BLaER1 (cell line): ENCODE data around the gene ZSCAN30.
"Not testable (repeated sequence)": the region's sequence is repeated elsewhere in the genome, so short reads cannot be mapped to it uniquely, and the experiment has no call there.

ENCODE experiments used
- H3K27ac ChIP-seq: shearing (Covaris generic); formaldehyde crosslinking; 2 replicates; pipeline ENCODE4 v1.8.1; 2022
- H3K27me3 ChIP-seq: shearing (Covaris generic); formaldehyde crosslinking; 2 replicates; pipeline ENCODE4 v1.8.1; 2022
- H3K36me3 ChIP-seq: shearing (Covaris generic); formaldehyde crosslinking; 2 replicates; pipeline ENCODE4 v1.8.1; 2022
- H3K4me1 ChIP-seq: shearing (Covaris generic); formaldehyde crosslinking; 2 replicates; pipeline ENCODE4 v1.8.1; 2022
- H3K4me2 ChIP-seq: shearing (Covaris generic); formaldehyde crosslinking; 2 replicates; pipeline ENCODE4 v1.8.1; 2022
- H3K4me3 ChIP-seq: shearing (Covaris generic); formaldehyde crosslinking; 2 replicates; pipeline ENCODE4 v1.8.1; 2022
- H3K9ac ChIP-seq: shearing (Covaris generic); formaldehyde crosslinking; 2 replicates; pipeline ENCODE4 v1.8.1; 2022
- H3K9me3 ChIP-seq: shearing (Covaris generic); formaldehyde crosslinking; 2 replicates; pipeline ENCODE4 v1.8.1; 2022
- H4K20me1 ChIP-seq: shearing (Covaris generic); formaldehyde crosslinking; 2 replicates; pipeline ENCODE4 v1.8.1; 2022
- Cebpa-rat ChIP-seq: shearing (Covaris generic); IDR thresholded peaks from 2 replicates; pipeline ENCODE4 v1.8.1; 2022

The ZSCAN30 gene

GRCh38 chr18:35215026-35215425, 75.0 kb downstream of the ZSCAN30 start:
- Histone ChIP-seq H3K27me3 (no peaks in the 10 kb centered on the region), H3K36me3 (no peaks in the 10 kb centered on the region), H3K9ac (no peak overlapping the region), H3K27ac (no peak overlapping the region), H3K4me2 (no peak overlapping the region), H3K4me3 (no peak overlapping the region), H3K9me3 (no peaks in the 10 kb centered on the region), H4K20me1 (no peaks in the 10 kb centered on the region), H3K4me1 (peaks cover 7% of the 10 kb centered on the region; the same call in 1 of the 2 replicates)
- no peak for TF ChIP-seq Cebpa-rat

GRCh38 chr18:35205746-35206458, 84.1 kb downstream of the ZSCAN30 start:
- not testable (repeated sequence) for H3K36me3 ChIP-seq, H3K9me3 ChIP-seq, H3K27ac ChIP-seq, H3K9ac ChIP-seq, H3K27me3 ChIP-seq, H3K4me1 ChIP-seq, H4K20me1 ChIP-seq, H3K4me2 ChIP-seq, H3K4me3 ChIP-seq

GRCh38 chr18:35205199-35205712, 84.8 kb downstream of the ZSCAN30 start:
- TF ChIP-seq Cebpa-rat: no peak
- H4K20me1 ChIP-seq: no peaks in the 10 kb centered on the region
- no peaks in the 10 kb centered on the region for H3K4me1 ChIP-seq
- no peak overlapping the region for H3K4me2 ChIP-seq
- H3K9me3 ChIP-seq: 0 out of 2 replicates have a peak, but pooled peaks cover 5% of the 10 kb centered on the region
- H3K9ac ChIP-seq: no peak overlapping the region
- no peak overlapping the region for H3K4me3 ChIP-seq
- H3K27me3 ChIP-seq: no peaks in the 10 kb centered on the region
- no peaks in the 10 kb centered on the region for H3K36me3 ChIP-seq
- H3K27ac ChIP-seq: no peak overlapping the region

- H3K4me1 ChIP-seq: no peaks in the 10 kb centered on the region
- no peaks in the 10 kb centered on the region for H4K20me1 ChIP-seq
- no peaks in the 10 kb centered on the region for H3K27me3 ChIP-seq
- H3K4me3 ChIP-seq: no peak overlapping the region
- TF ChIP-seq Cebpa-rat: no peak
- H3K9me3 ChIP-seq: 0 out of 2 replicates have a peak, but pooled peaks cover 5% of the 10 kb centered on the region
- no peak overlapping the region for H3K27ac ChIP-seq
- no peak overlapping the region for H3K9ac ChIP-seq
- no peak overlapping the region for H3K4me2 ChIP-seq
- H3K36me3 ChIP-seq: no peaks in the 10 kb centered on the region
Measured at GRCh38 chr18:35203067-35203466, 87.0 kb downstream of the ZSCAN30 start.

GRCh38 chr18:35201256-35201931, 88.6 kb downstream of the ZSCAN30 start:
- Histone ChIP-seq H3K9me3 (0 out of 2 replicates have a peak, but pooled peaks cover 5% of the 10 kb centered on the region), H3K27me3 (no peaks in the 10 kb centered on the region), H3K36me3 (no peaks in the 10 kb centered on the region), H4K20me1 (no peaks in the 10 kb centered on the region), H3K9ac (no peak overlapping the region), H3K4me2 (no peak overlapping the region), H3K4me3 (no peak overlapping the region), H3K27ac (no peak overlapping the region), H3K4me1 (no peaks in the 10 kb centered on the region)
- TF ChIP-seq Cebpa-rat: no peak
